ENCODE measurements around the gene SFT2D3. TPM values are rescaled to one million over a fixed set of nuclear protein-coding genes. Genes with fewer than 3 reads are reported as not detected.

SFT2D3 gene
- total and polyA plus RNA-seq, 4 donors, result 2.4 to 4.9 (median 4.7) TPM; not detected in 1

- TF ChIP-seq FOXA2 (IDR thresholded peaks at IDR 0.05) (no peak), RXRA (IDR thresholded peaks at IDR 0.05) (no peak), EGR1 (IDR thresholded peaks at IDR 0.05; ENCODE audit: low read depth in 2 of 2) (no peak), JUND (IDR thresholded peaks at IDR 0.05) (no peak), REST (IDR thresholded peaks at IDR 0.05) (no peak), CTCF (IDR thresholded peaks at IDR 0.05; ENCODE audit: low read depth, low read length, missing input control) (no peak), YY1 (IDR thresholded peaks at IDR 0.05) (no peak), TAF1 (conservative IDR thresholded peaks at IDR 0.05) (no peak)
- no peak overlapping the region for H3K4me3 ChIP-seq (ENCODE audit: low read depth in 1 of 3, low read length in 3 of 3)
- no peaks in the 10 kb centered on the region for H3K4me1 ChIP-seq (ENCODE audit: control insufficient read depth in 4 of 4, insufficient read depth in 4 of 4, low read length in 3 of 4)
- no peaks in the 10 kb centered on the region for H3K27me3 ChIP-seq (ENCODE audit: control insufficient read depth in 4 of 4, insufficient read depth in 4 of 4, low read length in 3 of 4)
- no peak overlapping the region for H3K9ac ChIP-seq (ENCODE audit: low read depth in 1 of 2, low read length in 2 of 2)
- 94% methylated on average over 6 of the region's 6 CpGs for WGBS
- DNase-seq (ENCODE audit: low spot score), result no peak
- H3K9me3 ChIP-seq (ENCODE audit: control insufficient read depth in 4 of 4, low read length in 3 of 4), result no peaks in the 10 kb centered on the region
- H3K36me3 ChIP-seq (ENCODE audit: control insufficient read depth in 4 of 4, insufficient read depth in 3 of 4, low read depth in 1 of 4, low read length in 3 of 4), result peaks cover 1 to 16% (median 12%) of the 10 kb centered on the region in 4 donors
- H3K27ac ChIP-seq (ENCODE audit: low read depth in 1 of 2, low read length in 2 of 2), result no peak overlapping the region
Measured at GRCh38 chr2:127726158-127726880, 25.0 kb downstream of the SFT2D3 start.

GRCh38 chr2:127733113-127733815 lies 32.0 kb downstream of the SFT2D3 start:
- Histone ChIP-seq H3K27me3 (ENCODE audit: control insufficient read depth in 4 of 4, insufficient read depth in 4 of 4, low read length in 3 of 4) (no peaks in the 10 kb centered on the region), H3K9me3 (ENCODE audit: control insufficient read depth in 4 of 4, low read length in 3 of 4) (no peaks in the 10 kb centered on the region), H3K9ac (ENCODE audit: low read depth in 1 of 2, low read length in 2 of 2) (no peak overlapping the region), H3K27ac (ENCODE audit: low read depth in 1 of 2, low read length in 2 of 2) (no peak overlapping the region), H3K4me3 (ENCODE audit: low read depth in 1 of 3, low read length in 3 of 3) (no peak overlapping the region), H3K4me1 (ENCODE audit: control insufficient read depth in 4 of 4, insufficient read depth in 4 of 4, low read length in 3 of 4) (peaks cover 10 to 39% (median 20%) of the 10 kb centered on the region in 4 donors), H3K36me3 (ENCODE audit: control insufficient read depth in 4 of 4, insufficient read depth in 3 of 4, low read depth in 1 of 4, low read length in 3 of 4) (no peaks in the 10 kb centered on the region)
- 84% methylated on average over 6 of the region's 6 CpGs for WGBS
- no peak for DNase-seq (ENCODE audit: low spot score)
- TF ChIP-seq REST (IDR thresholded peaks at IDR 0.05) (no peak), SP1 (IDR thresholded peaks at IDR 0.05) (no peak), FOXA2 (IDR thresholded peaks at IDR 0.05) (no peak), MAX (IDR thresholded peaks at IDR 0.05) (no peak), EGR1 (IDR thresholded peaks at IDR 0.05; ENCODE audit: low read depth in 2 of 2) (no peak), NR2F2 (IDR thresholded peaks at IDR 0.05) (no peak), HNF4A (conservative IDR thresholded peaks at IDR 0.05) (no peak), FOXA1 (IDR thresholded peaks at IDR 0.05) (no peak), CTCF (IDR thresholded peaks at IDR 0.05; ENCODE audit: low read depth, low read length, missing input control) (no peak), JUND (IDR thresholded peaks at IDR 0.05) (no peak), ZBTB33 (IDR thresholded peaks at IDR 0.05) (no peak), GABPA (IDR thresholded peaks at IDR 0.05 in 1 of 2, conservative IDR thresholded peaks at IDR 0.05 in 1 of 2) (no peak)
